GM13976 (cell line): Measurements from ENCODE around the gene XYLT2.
"Not testable (repeated sequence)": the region's sequence is repeated elsewhere in the genome, so short reads cannot be mapped to it uniquely, and the experiment has no call there.

Experiments used
- DNase-seq: peaks from one replicate; pipeline ENCODE4 v3.0.0; 2012; ENCODE audit warnings: low spot score
- CTCF ChIP-seq: IDR thresholded peaks from 2 replicates; pipeline ENCODE4 v1.5.1; 2012; ENCODE audit warnings: borderline replicate concordance, mild to moderate bottlenecking; ENCODE audit not compliant: insufficient read depth; ENCODE audit errors: extremely low read depth, missing control alignments, control extremely low read depth
- in situ Hi-C: fragments of 300-500 bp; cut with MboI; formaldehyde crosslinking; loops from one replicate; pipeline ENCODE4 v1.12.0; 2022; ENCODE audit warnings: low sequenced_read_pairs, mixed read lengths, inconsistent platforms; ENCODE audit not compliant: unreplicated experiment

XYLT2 gene

GRCh38 chr17:50345432-50346312 is at the start of gene XYLT2:
Gene XYLT2 (plus strand): TSS chr17:50346126. CDS start chr17:50346141, 15 bp downstream.
- in situ Hi-C loops = no loop called here
- DNase-seq = peak; percentile 99
- no peak for TF ChIP-seq CTCF

GRCh38 chr17:50297407-50297865 is 48.5 kb upstream of the XYLT2 start:
- in situ Hi-C loops = loop anchor here (10.0 kb wide), 1 partner anchor 103 kb away; no protein-coding TSS in a partner anchor
- peak; percentile 94 for TF ChIP-seq CTCF
- peak; percentile 84 for DNase-seq

GRCh38 chr17:50298018-50298417 is 47.9 kb upstream of the XYLT2 start:
- no peak for DNase-seq
- in situ Hi-C loops = loop anchor here (10.0 kb wide), 1 partner anchor 103 kb away; no protein-coding TSS in a partner anchor
- no peak for TF ChIP-seq CTCF

GRCh38 chr17:50299776-50300175 is 46.1 kb upstream of the XYLT2 start:
- TF ChIP-seq CTCF = no peak
- in situ Hi-C loops = loop anchor here (10.0 kb wide), 1 partner anchor 105 kb away; no protein-coding TSS in a partner anchor
- no peak for DNase-seq

- in situ Hi-C loops, DNase-seq: not testable (repeated sequence)
Observed at GRCh38 chr17:50300824-50301223, 45.1 kb upstream of the XYLT2 start.

- TF ChIP-seq CTCF = no peak
- no peak for DNase-seq
- in situ Hi-C loops = no loop called here
Observed at GRCh38 chr17:50301891-50302584, 43.9 kb upstream of the XYLT2 start.
